NT2/D1 (cell line): Measurements from ENCODE around the gene TM4SF1.

Experiments
- SUZ12 ChIP-seq: IDR thresholded peaks from 2 replicates; pipeline ENCODE4 v1.6.1; 2011; ENCODE audit not compliant: insufficient read length, insufficient read depth; ENCODE audit errors: extremely low read depth
- YY1 ChIP-seq: IDR thresholded peaks from 2 replicates; pipeline ENCODE4 v1.6.1; 2011; ENCODE audit not compliant: insufficient read length, insufficient read depth
- ZNF274 ChIP-seq: IDR thresholded peaks from 2 replicates; pipeline ENCODE4 v1.6.1; 2011; ENCODE audit warnings: mild to moderate bottlenecking, low read depth, low read length

DNA sequence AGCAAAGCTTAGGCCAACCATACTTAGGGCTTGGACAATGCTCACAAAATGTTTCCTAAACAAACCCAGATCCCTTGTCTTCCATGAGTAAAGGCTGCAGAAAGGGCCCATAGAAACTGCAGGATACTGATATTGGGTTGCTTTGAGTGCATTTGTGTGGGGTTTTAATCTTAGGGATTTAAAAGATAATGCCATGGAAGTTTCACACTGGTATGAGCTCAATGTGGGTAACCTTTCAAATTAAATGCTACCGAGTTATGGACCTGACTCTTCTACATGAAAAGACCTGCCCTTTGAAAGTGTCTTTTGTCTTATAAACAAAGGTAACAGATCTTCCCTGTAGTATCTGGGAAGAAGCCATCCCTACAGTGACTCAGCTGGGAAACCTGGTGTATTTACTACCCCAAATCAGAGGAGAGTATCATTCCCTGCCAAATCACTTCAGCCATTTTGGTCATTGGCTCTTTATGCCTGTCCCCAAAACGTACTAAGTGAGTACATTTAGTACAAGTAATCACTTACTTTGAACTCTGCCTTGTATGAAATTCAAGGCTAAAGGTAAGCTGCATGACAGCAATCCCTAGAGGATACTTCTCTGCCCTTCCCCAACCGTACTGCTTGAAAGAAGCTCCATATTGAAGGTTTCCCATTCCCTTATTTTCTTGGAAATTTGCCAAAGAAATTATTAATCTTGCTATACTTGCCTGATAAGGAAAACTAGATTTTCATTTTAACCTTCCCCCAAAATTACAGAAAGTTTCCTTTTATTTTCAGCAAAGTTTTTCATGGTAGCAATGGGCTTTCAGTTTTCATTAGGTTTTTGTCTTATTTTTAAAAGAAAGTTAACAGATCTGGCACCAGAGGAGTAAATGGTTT lies 7.2 kb downstream of the TM4SF1 start:
- TF ChIP-seq YY1 (no peak), ZNF274 (no peak), SUZ12 (no peak)
